HepG2 (cell line): ENCODE results near the gene PRSS50. TPM values are rescaled to one million over a fixed set of nuclear protein-coding genes. Genes with fewer than 3 reads are reported as not detected.

Source experiments
- ATAC-seq: fragments of 200-7000 bp; cut with Tn5 transposase; 3 replicates; pipeline ENCODE4 v1.9.1; 2020; ENCODE audit warnings: mild to moderate bottlenecking, moderate library complexity
- BruUV-seq: library from RNA; stranded (reverse); fragments of 400-500 nt; replicated peaks from 2 replicates; lab custom pipeline; 2021; lab: Mats Ljungman, UMichigan
- CTCF ChIA-PET: fragments of 300-600 bp; formaldehyde crosslinking; extraction: SDS; loops from one replicate; lab custom pipeline; 2021; ENCODE audit warnings: low total read pairs, inconsistent platforms, low intra/inter-chr PET ratio; lab: Yijun Ruan, JAX
- POLR2A ChIA-PET: fragments of 350-600 bp; sonication (Branson Sonifier 250); formaldehyde crosslinking; loops from one replicate; lab custom pipeline; 2020; ENCODE audit warnings: antibody characterized with exemption, inconsistent platforms; lab: Yijun Ruan, JAX
- DNase-seq: peaks from one replicate; pipeline ENCODE4 v3.0.0-alpha.2; 2015; ENCODE audit warnings: low spot score
- FAIRE-seq: peaks from 3 replicates; lab custom pipeline; 2011; peaks lifted over from hg19 to GRCh38; lab: Jason Lieb, UNC
- H2AFZ ChIP-seq: one replicate; pipeline ENCODE4 v1.6.1; 2011; ENCODE audit warnings: low read length, inconsistent platforms
- H3K27ac ChIP-seq: fragments of 300-600 bp; 3 replicates; pipeline ENCODE4 v1.8.0; 2011; ENCODE audit warnings: mixed run types, mild to moderate bottlenecking, mixed read lengths, low read length, inconsistent platforms; ENCODE audit not compliant: insufficient read depth; ENCODE audit errors: extremely low read length
- H3K27me3 ChIP-seq, 2 experiments: fragments of 200-600 bp in 1 of 2; 2 replicates in 1 of 2; 3 replicates in 1 of 2; pipeline versions ENCODE4 v1.6.0 to v1.8.0; 2011; ENCODE audit warnings: low read length in 2 of 2, mild to moderate bottlenecking in 2 of 2, moderate library complexity in 2 of 2, inconsistent platforms in 1 of 2; ENCODE audit not compliant: insufficient read depth in 2 of 2, control insufficient read depth in 1 of 2
- H3K36me3 ChIP-seq, 2 experiments: fragments of 200-600 bp in 1 of 2; replicated peaks in 1 of 2; 2 replicates in 1 of 2; 3 replicates in 1 of 2; pipeline versions ENCODE4 v1.5.1 to v1.8.0; 2011; ENCODE audit warnings: low read length in 2 of 2, inconsistent platforms in 1 of 2; ENCODE audit not compliant: insufficient read depth in 2 of 2, control insufficient read depth in 1 of 2
- H3K4me1 ChIP-seq: 2 replicates; pipeline ENCODE4 v1.5.1; 2012; ENCODE audit warnings: low read length, inconsistent platforms; ENCODE audit not compliant: insufficient read depth
- H3K4me2 ChIP-seq: 2 replicates; pipeline ENCODE4 v1.6.0; 2011; ENCODE audit warnings: low read depth, low read length, inconsistent platforms
- H3K4me3 ChIP-seq, 3 experiments: fragments of 200-600 bp in 1 of 3; sonication (generic), shearing (Covaris generic) in 1 of 3; replicated peaks in 1 of 3; 2 replicates each; pipeline ENCODE4 v1.5.1; 2011 to 2016; ENCODE audit warnings: low read length in 3 of 3, inconsistent platforms in 2 of 3, low read depth in 2 of 3, mild to moderate bottlenecking in 2 of 3, control low read depth in 1 of 3, mixed read lengths in 1 of 3; ENCODE audit not compliant: insufficient read depth in 1 of 3
- H3K79me2 ChIP-seq: one replicate; pipeline ENCODE4 v1.6.1; 2011; ENCODE audit warnings: low read length, inconsistent platforms; ENCODE audit not compliant: insufficient read depth
- H3K9ac ChIP-seq: 2 replicates; pipeline ENCODE4 v1.6.0; 2011; ENCODE audit warnings: mild to moderate bottlenecking, low read depth, low read length, inconsistent platforms; ENCODE audit not compliant: insufficient read depth
- H3K9me3 ChIP-seq: 2 replicates; pipeline ENCODE4 v1.5.1; 2012; ENCODE audit warnings: mild to moderate bottlenecking, low read length
- H4K20me1 ChIP-seq: 2 replicates; pipeline ENCODE4 v1.6.0; 2011; ENCODE audit warnings: inconsistent platforms, mild to moderate bottlenecking, low read length, moderate library complexity; ENCODE audit not compliant: insufficient read depth
- CENPT ChIP-seq: sonication (generic); formaldehyde crosslinking; IDR thresholded peaks from 2 replicates; pipeline ENCODE4 v1.8.0; 2022; ENCODE audit warnings: low read depth, mild to moderate bottlenecking, moderate library complexity, missing genetic modification reagents
- EP300 ChIP-seq, 3 experiments: sonication (generic) in 1 of 3; formaldehyde crosslinking in 1 of 3; IDR thresholded peaks; 2 replicates each; pipeline versions ENCODE4 v1.5.1 to v1.6.1; 2011 to 2020; ENCODE audit warnings: low read depth in 2 of 3, low read length in 2 of 3, borderline replicate concordance in 1 of 3, improper control_type of control experiment in 1 of 3, mild to moderate bottlenecking in 1 of 3, missing genetic modification reagents in 1 of 3, moderate library complexity in 1 of 3
- FOSL1 ChIP-seq: sonication (generic); formaldehyde crosslinking; IDR thresholded peaks from 2 replicates; pipeline ENCODE4 v1.9.0; 2021; ENCODE audit warnings: missing genetic modification reagents, borderline replicate concordance
- FOSL2 ChIP-seq: sonication (generic); formaldehyde crosslinking; IDR thresholded peaks from 2 replicates; pipeline ENCODE4 v1.4.0; 2020; ENCODE audit warnings: missing genetic modification reagents
- KDM6A ChIP-seq: IDR thresholded peaks from 2 replicates; pipeline ENCODE4 v1.6.1; 2016; ENCODE audit warnings: low read depth
- SMC3 ChIP-seq: IDR thresholded peaks from 2 replicates; pipeline ENCODE4 v1.6.1; 2011; ENCODE audit warnings: low read length, improper control_type of control experiment
- SP2 ChIP-seq: sonication (generic); formaldehyde crosslinking; IDR thresholded peaks from 2 replicates; pipeline ENCODE4 v1.5.1; 2020; ENCODE audit warnings: mild to moderate bottlenecking, missing genetic modification reagents
- SRF ChIP-seq: IDR thresholded peaks from 2 replicates; pipeline ENCODE4 v1.6.1; 2011; ENCODE audit warnings: mild to moderate bottlenecking, low read depth, low read length, moderate library complexity
- ZMYM2 ChIP-seq: sonication (generic); formaldehyde crosslinking; IDR thresholded peaks from 2 replicates; pipeline ENCODE4 v1.8.0; 2022; ENCODE audit warnings: mild to moderate bottlenecking, missing genetic modification reagents
- ZNF224 ChIP-seq: sonication (generic); formaldehyde crosslinking; IDR thresholded peaks from 2 replicates; pipeline ENCODE4 v1.5.0; 2020; ENCODE audit warnings: mild to moderate bottlenecking, missing genetic modification reagents
- ZNF335 ChIP-seq: sonication (generic); formaldehyde crosslinking; IDR thresholded peaks from 2 replicates; pipeline ENCODE4 v1.4.0; 2020; ENCODE audit warnings: missing genetic modification reagents
- ZNF577 ChIP-seq: sonication (generic); formaldehyde crosslinking; IDR thresholded peaks from 2 replicates; pipeline ENCODE4 v1.4.0; 2020; ENCODE audit warnings: mild to moderate bottlenecking, low read depth, missing genetic modification reagents, borderline replicate concordance
- ZNF672 ChIP-seq: sonication (generic); formaldehyde crosslinking; IDR thresholded peaks from 2 replicates; pipeline ENCODE4 v1.8.1; 2022; ENCODE audit warnings: missing genetic modification reagents
- ZNF746 ChIP-seq: sonication (generic); formaldehyde crosslinking; IDR thresholded peaks from 2 replicates; pipeline ENCODE4 v1.8.0; 2022; ENCODE audit warnings: mild to moderate bottlenecking, missing genetic modification reagents
- ZNF878 ChIP-seq: sonication (generic); formaldehyde crosslinking; IDR thresholded peaks from 2 replicates; pipeline ENCODE4 v1.8.1; 2023; ENCODE audit warnings: mild to moderate bottlenecking, missing genetic modification reagents, moderate library complexity
- ZSCAN22 ChIP-seq: sonication (generic); formaldehyde crosslinking; IDR thresholded peaks from 2 replicates; pipeline ENCODE4 v1.4.0; 2020; ENCODE audit warnings: mild to moderate bottlenecking, missing genetic modification reagents
- WGBS: methylation state at CpG from one replicate; pipeline ENCODE4 v1.1.6; 2017; ENCODE audit warnings: low lambda C conversion rate; 5-methylcytosine and 5-hydroxymethylcytosine counted together
- in situ Hi-C: cut with HindIII; loops from 2 replicates; pipeline ENCODE4 v1.10.0; 2017; ENCODE audit warnings: low pct_unique_long_range_greater_than_20kb; ENCODE audit not compliant: extremely low pct_ligation_motif_present
- intact Hi-C: fragments of 100-400 bp; cut with micrococcal nuclease; formaldehyde crosslinking; loops from one replicate; pipeline ENCODE4 v1.10.0; 2022; ENCODE audit not compliant: unreplicated experiment
- polyA plus RNA-seq, 8 experiments: library from polyadenylated mRNA; depleted of rRNA in 3 of 8; stranded (reverse) in 7 of 8; unstranded in 1 of 8; fragments of >200 nt; fragmentation: Illumina TruSeq in 4 of 8; extraction: Trizol in 4 of 8; gene quantifications; 2 replicates each; pipeline versions ENCODE4 v1.2.1 to v1.2.3, GENCODE V29; 2011 to 2016; ENCODE audit warnings: low read depth in 4 of 8, missing spikeins in 1 of 8, mixed read lengths in 1 of 8; ENCODE audit not compliant: insufficient read depth in 1 of 8
- total RNA-seq, 5 experiments: library from RNA; depleted of rRNA; stranded (reverse); fragments of >200 nt; fragmentation: Illumina TruSeq; extraction: Trizol; gene quantifications; 2 replicates each; pipeline ENCODE4 v1.2.3, GENCODE V29; 2016; ENCODE audit warnings: low read depth in 1 of 5
- TF ChIP-seq, protein P1 (sequence below): sonication (generic); formaldehyde crosslinking; conservative IDR thresholded peaks from 2 replicates; pipeline ENCODE4 v1.5.0; 2020; ENCODE audit warnings: missing genetic modification reagents
- TF ChIP-seq, protein P2 (sequence below), 2 experiments: fragments of 450-650 bp in 1 of 2; sonication (generic) in 1 of 2; formaldehyde crosslinking; IDR thresholded peaks; 2 replicates each; pipeline versions ENCODE4 v1.5.0 to v1.8.0; 2020 to 2022; ENCODE audit warnings: mild to moderate bottlenecking in 1 of 2, missing genetic modification reagents in 1 of 2

PRSS50 gene
- total and polyA plus RNA-seq, 2 of the 13 experiments (the other 11 are each of a cell fraction or from before 2014, with no cell fraction given), result not detected

DNA sequence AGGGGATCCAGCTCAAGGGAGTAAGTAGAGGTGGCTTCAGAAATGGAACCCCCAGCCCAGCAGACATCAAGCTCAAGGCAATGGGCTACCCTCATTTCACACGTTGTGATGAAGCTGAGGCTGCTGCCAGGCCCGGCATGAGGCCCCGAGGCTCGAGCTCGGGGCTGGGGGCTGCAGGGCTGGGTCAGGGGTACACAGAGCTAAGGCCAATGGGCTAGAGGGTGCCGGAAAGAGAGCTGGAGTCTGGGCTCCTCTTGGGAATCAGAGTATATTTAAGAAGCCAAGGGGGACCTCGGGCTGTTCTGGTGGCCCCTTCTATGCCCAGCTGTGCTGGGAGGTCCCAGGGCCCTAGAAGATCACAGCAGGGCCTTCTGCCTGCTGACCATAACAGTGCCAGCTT, 7.4 kb downstream of the PRSS50 start:
- no peak for TF ChIP-seq SMC3
- no peak for TF ChIP-seq ZNF878
- TF ChIP-seq CENPT (CRISPR knock-in tag), result no peak
- TF ChIP-seq SRF, result no peak
- no peak for TF ChIP-seq SP2 (CRISPR knock-in tag)
- no peak for TF ChIP-seq ZNF577 (CRISPR knock-in tag)
- TF ChIP-seq ZNF672 (CRISPR knock-in tag), result no peak
- TF ChIP-seq EP300 (IDR thresholded peaks at IDR 0.05; ENCODE audit: low read depth in 2 of 2, low read length in 2 of 2), result no peak
- TF ChIP-seq EP300 (CRISPR knock-in tag; IDR thresholded peaks at IDR 0.05; ENCODE audit: borderline replicate concordance), result no peak
- TF ChIP-seq ZNF746 (CRISPR knock-in tag), result no peak
- TF ChIP-seq FOSL1 (CRISPR knock-in tag), result no peak
- TF ChIP-seq ZNF335, result no peak
- no peak for TF ChIP-seq ZMYM2
- TF ChIP-seq, protein P1, sequence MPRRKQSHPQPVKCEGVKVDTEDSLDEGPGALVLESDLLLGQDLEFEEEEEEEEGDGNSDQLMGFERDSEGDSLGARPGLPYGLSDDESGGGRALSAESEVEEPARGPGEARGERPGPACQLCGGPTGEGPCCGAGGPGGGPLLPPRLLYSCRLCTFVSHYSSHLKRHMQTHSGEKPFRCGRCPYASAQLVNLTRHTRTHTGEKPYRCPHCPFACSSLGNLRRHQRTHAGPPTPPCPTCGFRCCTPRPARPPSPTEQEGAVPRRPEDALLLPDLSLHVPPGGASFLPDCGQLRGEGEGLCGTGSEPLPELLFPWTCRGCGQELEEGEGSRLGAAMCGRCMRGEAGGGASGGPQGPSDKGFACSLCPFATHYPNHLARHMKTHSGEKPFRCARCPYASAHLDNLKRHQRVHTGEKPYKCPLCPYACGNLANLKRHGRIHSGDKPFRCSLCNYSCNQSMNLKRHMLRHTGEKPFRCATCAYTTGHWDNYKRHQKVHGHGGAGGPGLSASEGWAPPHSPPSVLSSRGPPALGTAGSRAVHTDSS (CRISPR knock-in tag), result no peak
- TF ChIP-seq, protein P2, sequence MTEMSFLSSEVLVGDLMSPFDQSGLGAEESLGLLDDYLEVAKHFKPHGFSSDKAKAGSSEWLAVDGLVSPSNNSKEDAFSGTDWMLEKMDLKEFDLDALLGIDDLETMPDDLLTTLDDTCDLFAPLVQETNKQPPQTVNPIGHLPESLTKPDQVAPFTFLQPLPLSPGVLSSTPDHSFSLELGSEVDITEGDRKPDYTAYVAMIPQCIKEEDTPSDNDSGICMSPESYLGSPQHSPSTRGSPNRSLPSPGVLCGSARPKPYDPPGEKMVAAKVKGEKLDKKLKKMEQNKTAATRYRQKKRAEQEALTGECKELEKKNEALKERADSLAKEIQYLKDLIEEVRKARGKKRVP (CRISPR knock-in tag; IDR thresholded peaks at IDR 0.05), result no peak
- TF ChIP-seq ZSCAN22, result no peak
- TF ChIP-seq KDM6A (CRISPR knock-in tag), result no peak
- no peak for TF ChIP-seq FOSL2 (CRISPR knock-in tag)
- TF ChIP-seq ZNF224 (CRISPR knock-in tag), result no peak
- TF ChIP-seq, all 625 proteins: peak for 0
- no peak for FAIRE-seq
- ATAC-seq, result no peak
- no peaks in the 10 kb centered on the region for H3K9me3 ChIP-seq
- CTCF ChIA-PET, result no interaction called here
- intact Hi-C loops, result no loop called here
- H3K27me3 ChIP-seq, result peaks cover 2 to 15% of the 10 kb centered on the region in 2 experiments; a peak in 3 of 5 replicates
- no peaks in the 10 kb centered on the region for H3K36me3 ChIP-seq
- no peak overlapping the region for H2AFZ ChIP-seq
- WGBS, result 20% methylated on average over 6 of the region's 7 CpGs
- in situ Hi-C loops, result loop anchor here (5.0 kb wide), 1 partner anchor 197 kb away; no protein-coding TSS in a partner anchor
- POLR2A ChIA-PET, result no interaction called here
- H3K4me3 ChIP-seq, result no peak overlapping the region
- no peaks in the 10 kb centered on the region for H3K79me2 ChIP-seq
- H3K4me1 ChIP-seq, result peaks cover 11% of the 10 kb centered on the region
- H4K20me1 ChIP-seq, result no peaks in the 10 kb centered on the region
- no peak overlapping the region for H3K4me2 ChIP-seq
- H3K9ac ChIP-seq, result no peak overlapping the region
- H3K27ac ChIP-seq, result no peak overlapping the region
- no TSS peak for BruUV-seq
- no peak for DNase-seq
